GM12878 (cell line): ENCODE data around the gene TMEM229B. TPM values are rescaled to one million over a fixed set of nuclear protein-coding genes. Genes with fewer than 3 reads are reported as not detected.

Source experiments
- TCF7 ChIP-seq: IDR thresholded peaks from 2 replicates; pipeline ENCODE4 v1.6.1; 2014; ENCODE audit warnings: antibody characterized with exemption, borderline replicate concordance
- microRNA-seq: library from miRNA; unstranded; fragments of <30 nt; microRNA quantifications from one replicate; pipeline ENCODE4, GENCODE V29; 2018
- polyA plus RNA-seq, 11 experiments: library from polyadenylated mRNA; depleted of rRNA in 4 of 11; unstranded in 6 of 11; stranded (reverse) in 5 of 11; fragments of >200 nt; fragmentation: Nextera tagmentation in 4 of 11; fragmentation: Illumina TruSeq in 1 of 11; extraction: Ambion mirVana in 4 of 11; extraction: Trizol in 1 of 11; gene quantifications; 1 replicate in 1 of 11; 2 replicates in 10 of 11; pipeline versions ENCODE4 v1.2.1 to v1.2.3, GENCODE V29; 2011 to 2016; ENCODE audit warnings: inconsistent platforms in 2 of 11, missing spikeins in 2 of 11, low read depth in 1 of 11
- small RNA-seq: library from RNA; depleted of rRNA; stranded (forward); fragments of <200 nt; gene quantifications from one replicate; pipeline ENCODE3, GENCODE V24; 2014
- total RNA-seq, 4 experiments: library from RNA; depleted of rRNA in 3 of 4; stranded (reverse); fragments of >200 nt in 3 of 4; fragmentation: Illumina TruSeq in 1 of 4; extraction: Trizol in 1 of 4; gene quantifications; 2 replicates each; pipeline versions ENCODE4 v1.2.1 to v1.2.3, GENCODE V29; 2013 to 2021
- TF ChIP-seq, protein P1 (sequence below): fragments of 450-650 bp; conservative IDR thresholded peaks from 2 replicates; pipeline ENCODE4 v1.6.1; 2017; ENCODE audit warnings: mild to moderate bottlenecking, moderate library complexity

TMEM229B gene
- total and polyA plus RNA-seq, 10 of the 15 experiments (the other 5 are each of a cell fraction or from before 2014, with no cell fraction given), result 0.24 to 5.3 (median 1.7) TPM

- TF ChIP-seq TCF7, result no peak
- TF ChIP-seq, protein P1, sequence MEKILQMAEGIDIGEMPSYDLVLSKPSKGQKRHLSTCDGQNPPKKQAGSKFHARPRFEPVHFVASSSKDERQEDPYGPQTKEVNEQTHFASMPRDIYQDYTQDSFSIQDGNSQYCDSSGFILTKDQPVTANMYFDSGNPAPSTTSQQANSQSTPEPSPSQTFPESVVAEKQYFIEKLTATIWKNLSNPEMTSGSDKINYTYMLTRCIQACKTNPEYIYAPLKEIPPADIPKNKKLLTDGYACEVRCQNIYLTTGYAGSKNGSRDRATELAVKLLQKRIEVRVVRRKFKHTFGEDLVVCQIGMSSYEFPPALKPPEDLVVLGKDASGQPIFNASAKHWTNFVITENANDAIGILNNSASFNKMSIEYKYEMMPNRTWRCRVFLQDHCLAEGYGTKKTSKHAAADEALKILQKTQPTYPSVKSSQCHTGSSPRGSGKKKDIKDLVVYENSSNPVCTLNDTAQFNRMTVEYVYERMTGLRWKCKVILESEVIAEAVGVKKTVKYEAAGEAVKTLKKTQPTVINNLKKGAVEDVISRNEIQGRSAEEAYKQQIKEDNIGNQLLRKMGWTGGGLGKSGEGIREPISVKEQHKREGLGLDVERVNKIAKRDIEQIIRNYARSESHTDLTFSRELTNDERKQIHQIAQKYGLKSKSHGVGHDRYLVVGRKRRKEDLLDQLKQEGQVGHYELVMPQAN, result no peak
- TF ChIP-seq, all 136 proteins: peak for 0
Measured at GRCh38 chr14:67421356-67422224, 66.9 kb downstream of the TMEM229B start (continued).

Small RNA genes within 50 kb of the gene (microRNA-seq; reads per million reads assigned to microRNA genes)
- not detected for gene MIR5694

Small RNA genes within 50 kb of the gene (small RNA-seq; reads per million reads assigned to genes)
- gene MIR5694, result not detected

Other genes with a start within 250 kb of the TMEM229B start
Only the 7 nearest of the 10 such genes appear.
- gene ATP6V1D, start 128.9 kb downstream of the TMEM229B start, total RNA-seq (2014; rRNA removed), result 34.7 and 39.8 TPM in 2 replicates
- 48.7 and 52.6 TPM in 2 replicates for gene ATP6V1D, start 128.9 kb downstream of the TMEM229B start, total RNA-seq (2014; rRNA removed; fragmentation: Illumina TruSeq; extraction: Trizol)
- 24.0 and 27.0 TPM in 2 replicates for gene ATP6V1D, start 128.9 kb downstream of the TMEM229B start, total RNA-seq (2021)
- 45.7 and 67.2 TPM in 2 replicates for gene ATP6V1D, start 128.9 kb downstream of the TMEM229B start, polyA plus RNA-seq (2011; rRNA removed)
- 37.0 and 41.3 TPM in 2 replicates for gene ATP6V1D, start 128.9 kb downstream of the TMEM229B start, polyA plus RNA-seq (2014; fragmentation: Illumina TruSeq; extraction: Trizol)
- 10 to 100 TPM; 49.9 to 71.6 TPM for gene ATP6V1D, start 128.9 kb downstream of the TMEM229B start, polyA plus RNA-seq (2014; fragmentation: Nextera tagmentation; extraction: Ambion mirVana)
- gene ATP6V1D, start 128.9 kb downstream of the TMEM229B start, polyA plus RNA-seq (2014; rRNA removed), result 25.7 and 30.6 TPM in 2 replicates
- 10 to 100 TPM; 62.3 to 66.6 TPM for gene ATP6V1D, start 128.9 kb downstream of the TMEM229B start, polyA plus RNA-seq (2016; fragmentation: Nextera tagmentation; extraction: Ambion mirVana)
- 235 and 250 TPM in 2 replicates for gene EIF2S1, start 128.4 kb downstream of the TMEM229B start, total RNA-seq (2014; rRNA removed)
- 265 and 266 TPM in 2 replicates for gene EIF2S1, start 128.4 kb downstream of the TMEM229B start, total RNA-seq (2014; rRNA removed; fragmentation: Illumina TruSeq; extraction: Trizol)
- 176 and 183 TPM in 2 replicates for gene EIF2S1, start 128.4 kb downstream of the TMEM229B start, total RNA-seq (2021)
- gene EIF2S1, start 128.4 kb downstream of the TMEM229B start, polyA plus RNA-seq (2011; rRNA removed), result 259 and 364 TPM in 2 replicates
- gene EIF2S1, start 128.4 kb downstream of the TMEM229B start, polyA plus RNA-seq (2014; fragmentation: Illumina TruSeq; extraction: Trizol), result 155 and 203 TPM in 2 replicates
- gene EIF2S1, start 128.4 kb downstream of the TMEM229B start, polyA plus RNA-seq (2014; fragmentation: Nextera tagmentation; extraction: Ambion mirVana), result 100 to 1,000 TPM; 526 to 563 TPM
- gene EIF2S1, start 128.4 kb downstream of the TMEM229B start, polyA plus RNA-seq (2014; rRNA removed), result 200 and 235 TPM in 2 replicates
- 100 to 1,000 TPM; 450 to 481 TPM for gene EIF2S1, start 128.4 kb downstream of the TMEM229B start, polyA plus RNA-seq (2016; fragmentation: Nextera tagmentation; extraction: Ambion mirVana)
- not detected in 2 replicates for gene PLEK2, start 76.6 kb downstream of the TMEM229B start, total RNA-seq (2014; rRNA removed)
- gene PLEK2, start 76.6 kb downstream of the TMEM229B start, total RNA-seq (2014; rRNA removed; fragmentation: Illumina TruSeq; extraction: Trizol), result not detected in 2 replicates
- not detected in 2 replicates for gene PLEK2, start 76.6 kb downstream of the TMEM229B start, total RNA-seq (2021)
- gene PLEK2, start 76.6 kb downstream of the TMEM229B start, polyA plus RNA-seq (2011; rRNA removed), result 0.08 and 0.10 TPM in 2 replicates
- 0.36 TPM in 1 of 2 replicates, not detected in the other for gene PLEK2, start 76.6 kb downstream of the TMEM229B start, polyA plus RNA-seq (2014; fragmentation: Illumina TruSeq; extraction: Trizol)
- gene PLEK2, start 76.6 kb downstream of the TMEM229B start, polyA plus RNA-seq (2014; fragmentation: Nextera tagmentation; extraction: Ambion mirVana), result not detected
- gene PLEK2, start 76.6 kb downstream of the TMEM229B start, polyA plus RNA-seq (2014; rRNA removed), result not detected in 2 replicates
- gene PLEK2, start 76.6 kb downstream of the TMEM229B start, polyA plus RNA-seq (2016; fragmentation: Nextera tagmentation; extraction: Ambion mirVana), result under 1 TPM in 1 of 2 experiments, not detected in 1; 0.20 TPM
- 0.40 and 0.87 TPM in 2 replicates for gene PLEKHH1, start 44.6 kb upstream of the TMEM229B start, total RNA-seq (2014; rRNA removed)
- 0.32 and 0.67 TPM in 2 replicates for gene PLEKHH1, start 44.6 kb upstream of the TMEM229B start, total RNA-seq (2014; rRNA removed; fragmentation: Illumina TruSeq; extraction: Trizol)
- 0.95 and 1.4 TPM in 2 replicates for gene PLEKHH1, start 44.6 kb upstream of the TMEM229B start, total RNA-seq (2021)
- gene PLEKHH1, start 44.6 kb upstream of the TMEM229B start, polyA plus RNA-seq (2011; rRNA removed), result 0.16 and 0.30 TPM in 2 replicates
- gene PLEKHH1, start 44.6 kb upstream of the TMEM229B start, polyA plus RNA-seq (2014; fragmentation: Illumina TruSeq; extraction: Trizol), result 0.59 and 0.60 TPM in 2 replicates
- under 1 TPM; 0.11 to 0.22 TPM for gene PLEKHH1, start 44.6 kb upstream of the TMEM229B start, polyA plus RNA-seq (2014; fragmentation: Nextera tagmentation; extraction: Ambion mirVana)
- 0.42 and 0.76 TPM in 2 replicates for gene PLEKHH1, start 44.6 kb upstream of the TMEM229B start, polyA plus RNA-seq (2014; rRNA removed)
- gene PLEKHH1, start 44.6 kb upstream of the TMEM229B start, polyA plus RNA-seq (2016; fragmentation: Nextera tagmentation; extraction: Ambion mirVana), result under 1 TPM; 0.23 to 0.66 TPM
- 26.5 and 29.9 TPM in 2 replicates for gene PIGH, start 111.5 kb upstream of the TMEM229B start, total RNA-seq (2014; rRNA removed)
- 17.6 and 19.3 TPM in 2 replicates for gene PIGH, start 111.5 kb upstream of the TMEM229B start, total RNA-seq (2014; rRNA removed; fragmentation: Illumina TruSeq; extraction: Trizol)
- 16.6 and 19.4 TPM in 2 replicates for gene PIGH, start 111.5 kb upstream of the TMEM229B start, total RNA-seq (2021)
- 46.6 and 52.3 TPM in 2 replicates for gene PIGH, start 111.5 kb upstream of the TMEM229B start, polyA plus RNA-seq (2011; rRNA removed)
- 19.5 and 22.8 TPM in 2 replicates for gene PIGH, start 111.5 kb upstream of the TMEM229B start, polyA plus RNA-seq (2014; fragmentation: Illumina TruSeq; extraction: Trizol)
- 10 to 100 TPM; 15.5 to 17.8 TPM for gene PIGH, start 111.5 kb upstream of the TMEM229B start, polyA plus RNA-seq (2014; fragmentation: Nextera tagmentation; extraction: Ambion mirVana)
- gene PIGH, start 111.5 kb upstream of the TMEM229B start, polyA plus RNA-seq (2014; rRNA removed), result 34.4 and 41.7 TPM in 2 replicates
- gene PIGH, start 111.5 kb upstream of the TMEM229B start, polyA plus RNA-seq (2016; fragmentation: Nextera tagmentation; extraction: Ambion mirVana), result 10 to 100 TPM; 25.0 to 26.5 TPM
- gene ARG2, start 131.2 kb upstream of the TMEM229B start, total RNA-seq (2014; rRNA removed), result 0.96 and 2.1 TPM in 2 replicates
- gene ARG2, start 131.2 kb upstream of the TMEM229B start, total RNA-seq (2014; rRNA removed; fragmentation: Illumina TruSeq; extraction: Trizol), result 0.81 and 0.88 TPM in 2 replicates
- 0.85 and 0.93 TPM in 2 replicates for gene ARG2, start 131.2 kb upstream of the TMEM229B start, total RNA-seq (2021)
- gene ARG2, start 131.2 kb upstream of the TMEM229B start, polyA plus RNA-seq (2011; rRNA removed), result 7.8 and 8.9 TPM in 2 replicates
- 1.5 and 1.6 TPM in 2 replicates for gene ARG2, start 131.2 kb upstream of the TMEM229B start, polyA plus RNA-seq (2014; fragmentation: Illumina TruSeq; extraction: Trizol)
- gene ARG2, start 131.2 kb upstream of the TMEM229B start, polyA plus RNA-seq (2014; fragmentation: Nextera tagmentation; extraction: Ambion mirVana), result 1 to 10 TPM; 2.1 to 3.2 TPM
- gene ARG2, start 131.2 kb upstream of the TMEM229B start, polyA plus RNA-seq (2014; rRNA removed), result 0.74 and 1.8 TPM in 2 replicates
- gene ARG2, start 131.2 kb upstream of the TMEM229B start, polyA plus RNA-seq (2016; fragmentation: Nextera tagmentation; extraction: Ambion mirVana), result 1 to 10 TPM in 1 of 2 experiments, under 1 TPM in 1; 0.48 to 1.2 TPM
- gene VTI1B, start 185.9 kb upstream of the TMEM229B start, total RNA-seq (2014; rRNA removed), result 28.2 and 32.0 TPM in 2 replicates
- gene VTI1B, start 185.9 kb upstream of the TMEM229B start, total RNA-seq (2014; rRNA removed; fragmentation: Illumina TruSeq; extraction: Trizol), result 46.7 and 49.8 TPM in 2 replicates
- 65.5 and 68.1 TPM in 2 replicates for gene VTI1B, start 185.9 kb upstream of the TMEM229B start, total RNA-seq (2021)
- 89.6 and 108 TPM in 2 replicates for gene VTI1B, start 185.9 kb upstream of the TMEM229B start, polyA plus RNA-seq (2011; rRNA removed)
- 51.2 and 55.0 TPM in 2 replicates for gene VTI1B, start 185.9 kb upstream of the TMEM229B start, polyA plus RNA-seq (2014; fragmentation: Illumina TruSeq; extraction: Trizol)
- gene VTI1B, start 185.9 kb upstream of the TMEM229B start, polyA plus RNA-seq (2014; fragmentation: Nextera tagmentation; extraction: Ambion mirVana), result 10 to 100 TPM; 15.0 to 43.8 TPM
- gene VTI1B, start 185.9 kb upstream of the TMEM229B start, polyA plus RNA-seq (2014; rRNA removed), result 34.8 and 44.9 TPM in 2 replicates
- gene VTI1B, start 185.9 kb upstream of the TMEM229B start, polyA plus RNA-seq (2016; fragmentation: Nextera tagmentation; extraction: Ambion mirVana), result 100 to 1,000 TPM in 1 of 2 experiments, 10 to 100 TPM in 1; 93.0 to 117 TPM